Skin epidermis (tissue), 12 donors: ENCODE results near the gene PPIP5K1.
"Not testable (repeated sequence)": the region's sequence is repeated elsewhere in the genome, so short reads cannot be mapped to it uniquely, and the experiment has no call there.

Experiments used
- H3K27ac ChIP-seq, 21 experiments: fragments of 200-600 bp; sonication (generic) in 11 of 21; one replicate each; pipeline ENCODE4 v1.5.0; 2020; ENCODE audit warnings: mild to moderate bottlenecking in 3 of 21, inconsistent platforms in 2 of 21, moderate library complexity in 2 of 21
- H3K4me3 ChIP-seq, 7 experiments: fragments of 200-600 bp; sonication (generic) in 2 of 7; one replicate each; pipeline ENCODE4 v1.5.0; 2020; ENCODE audit warnings: inconsistent platforms in 2 of 7, mild to moderate bottlenecking in 2 of 7, moderate library complexity in 1 of 7

PPIP5K1 gene

GRCh38 chr15:43550527-43551363 lies 39.3 kb downstream of the PPIP5K1 start:
- Histone ChIP-seq H3K27ac (peak overlapping the region in 2 of 21 experiments; percentile 24 to 44), H3K4me3 (no peak overlapping the region)

DNA sequence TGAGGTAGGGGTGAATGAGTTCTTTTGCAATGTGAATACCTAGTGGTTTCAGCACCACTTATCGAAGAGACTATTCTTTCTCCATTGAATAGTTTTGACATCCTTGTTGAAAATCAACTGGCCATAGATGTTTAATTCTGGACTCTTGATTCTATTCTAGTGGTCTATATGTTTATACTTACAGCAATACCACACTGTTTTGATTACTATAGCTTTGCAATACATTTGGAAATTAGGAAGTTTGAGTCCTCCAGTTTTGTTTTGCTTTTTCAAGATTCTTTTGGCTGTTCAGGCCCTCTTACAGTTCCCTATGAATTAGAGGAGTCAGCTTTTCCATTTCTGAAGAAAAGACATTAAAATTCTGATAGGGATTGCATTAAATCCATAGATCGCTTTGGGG lies 42.5 kb downstream of the PPIP5K1 start:
- Histone ChIP-seq H3K4me3 (no peak overlapping the region), H3K27ac (no peak overlapping the region)

GRCh38 chr15:43545426-43545825 lies 44.6 kb downstream of the PPIP5K1 start:
- Histone ChIP-seq H3K4me3 (no peak overlapping the region), H3K27ac (no peak overlapping the region)

- Histone ChIP-seq H3K27ac (no peak overlapping the region), H3K4me3 (no peak overlapping the region)
Observed at GRCh38 chr15:43544266-43544665, 45.7 kb downstream of the PPIP5K1 start.

DNA sequence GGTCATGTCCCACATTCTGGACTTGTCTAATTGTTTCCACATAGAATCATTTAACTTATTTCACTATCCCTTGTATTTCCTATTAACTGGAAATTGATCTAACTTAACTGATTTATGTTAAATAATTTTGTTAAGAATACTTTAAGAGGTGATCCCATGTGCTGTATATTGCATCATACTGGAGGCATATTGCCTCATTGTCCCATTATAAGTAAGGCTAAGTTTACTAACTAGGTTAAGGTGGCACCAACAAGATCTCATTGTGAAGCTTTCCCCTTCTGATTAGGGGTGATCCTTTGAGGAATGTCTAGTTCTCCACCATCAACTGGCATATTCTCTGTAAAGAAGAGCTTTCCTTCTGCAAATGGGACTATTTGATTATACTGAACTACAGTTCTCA lies 48.2 kb downstream of the PPIP5K1 start:
- no peak overlapping the region for H3K27ac ChIP-seq

DNA sequence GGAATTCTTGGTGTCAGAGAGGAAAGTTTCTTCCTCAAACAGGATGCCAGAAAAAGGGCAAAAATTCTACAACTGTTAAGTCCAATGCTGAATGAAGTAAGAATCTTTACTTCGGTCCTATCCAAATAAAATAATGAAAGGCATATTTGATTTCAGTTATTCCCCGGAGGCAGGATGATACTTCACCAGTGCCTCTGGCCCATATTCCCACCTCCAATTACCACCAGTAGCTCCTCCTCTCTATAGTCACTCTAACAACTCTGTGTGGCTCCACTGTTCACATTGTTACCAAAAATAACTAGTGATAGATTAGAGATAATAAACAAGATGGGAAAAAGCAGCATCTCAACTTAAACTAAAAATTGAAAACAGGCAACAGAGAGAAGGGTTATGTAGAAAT lies 51.9 kb downstream of the PPIP5K1 start:
- Histone ChIP-seq H3K4me3 (no peak overlapping the region), H3K27ac (no peak overlapping the region)

More for the DNA sequence above, 48.2 kb downstream of the PPIP5K1 start:
- no peak overlapping the region for H3K4me3 ChIP-seq

DNA sequence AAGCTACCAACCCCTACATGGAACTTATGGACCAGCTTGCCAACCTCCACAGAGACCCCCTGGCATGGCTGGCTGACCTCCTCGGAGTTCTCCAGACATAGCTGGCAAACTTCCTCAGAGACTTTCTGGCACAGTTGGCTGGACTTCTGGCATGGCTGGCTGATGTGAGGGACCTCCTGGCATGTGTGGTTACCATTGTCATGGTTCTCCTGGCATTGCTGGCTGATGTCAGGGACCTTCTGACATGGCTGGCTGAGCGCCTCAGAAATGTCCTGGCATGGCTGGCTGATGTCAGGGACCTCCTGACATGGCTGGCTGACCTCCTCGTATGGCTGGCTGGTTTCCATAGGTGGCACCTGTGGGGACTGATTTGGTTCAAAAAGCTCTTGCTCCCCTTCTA lies 55.1 kb downstream of the PPIP5K1 start:
- Histone ChIP-seq H3K4me3 (no peak overlapping the region), H3K27ac (no peak overlapping the region)

DNA sequence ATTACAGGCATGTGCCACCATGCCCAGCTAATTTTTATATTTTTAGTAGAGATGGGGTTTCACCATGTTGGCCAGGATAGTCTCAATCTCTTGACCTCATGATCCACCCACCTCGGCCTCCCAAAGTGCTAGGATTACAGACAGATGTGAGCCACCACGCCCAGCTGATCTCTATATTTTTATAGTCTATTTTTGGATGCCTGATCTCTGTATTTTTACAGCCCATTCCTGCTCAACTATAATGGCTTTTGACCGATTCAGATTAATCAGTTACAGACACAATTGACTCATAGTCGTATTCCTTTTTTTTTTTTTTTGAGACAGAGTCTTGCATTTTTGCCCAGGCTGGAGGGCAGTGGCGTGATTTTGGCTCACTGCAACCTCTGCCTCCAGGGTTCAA lies 57.2 kb downstream of the PPIP5K1 start:
- H3K27ac ChIP-seq, H3K4me3 ChIP-seq: not testable (repeated sequence)

DNA sequence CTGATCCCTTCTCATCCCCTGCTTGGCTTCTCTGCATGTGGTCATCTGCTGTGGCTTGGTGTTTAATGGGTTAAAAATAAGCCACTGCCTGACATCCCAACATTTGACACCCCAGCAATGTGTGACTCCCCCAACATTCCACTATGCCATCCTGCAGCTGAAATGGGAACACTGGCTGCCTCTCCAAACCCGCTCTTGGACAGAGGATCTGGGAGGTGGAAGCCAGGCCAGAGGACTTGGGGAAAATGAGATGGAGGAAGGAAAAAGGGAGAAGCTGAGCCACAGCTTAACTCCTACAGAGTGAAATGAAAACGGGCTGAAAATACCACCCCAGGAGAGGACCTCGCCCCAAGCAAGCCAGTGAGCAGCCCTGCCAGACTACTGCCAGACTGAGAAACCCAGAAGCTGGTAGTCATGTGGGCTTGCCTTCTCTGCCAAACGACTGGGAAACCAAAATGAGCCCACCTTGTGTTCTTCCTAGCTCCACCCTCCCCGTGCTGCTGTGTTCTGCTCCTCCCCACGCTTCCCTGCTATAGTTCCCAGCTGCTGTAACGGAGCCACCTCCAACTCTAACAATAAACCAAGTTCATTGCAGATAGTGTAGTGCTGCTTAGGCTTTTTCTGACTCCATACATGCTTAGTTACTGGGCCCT lies 58.9 kb downstream of the PPIP5K1 start:
- H3K4me3 ChIP-seq: no peak overlapping the region
- H3K27ac ChIP-seq: peak overlapping the region in 3 of 21 experiments; percentile 23 to 47 (median 44)

- Histone ChIP-seq H3K4me3 (no peak overlapping the region), H3K27ac (no peak overlapping the region)
Observed at GRCh38 chr15:43529587-43530345, 60.2 kb downstream of the PPIP5K1 start.

DNA sequence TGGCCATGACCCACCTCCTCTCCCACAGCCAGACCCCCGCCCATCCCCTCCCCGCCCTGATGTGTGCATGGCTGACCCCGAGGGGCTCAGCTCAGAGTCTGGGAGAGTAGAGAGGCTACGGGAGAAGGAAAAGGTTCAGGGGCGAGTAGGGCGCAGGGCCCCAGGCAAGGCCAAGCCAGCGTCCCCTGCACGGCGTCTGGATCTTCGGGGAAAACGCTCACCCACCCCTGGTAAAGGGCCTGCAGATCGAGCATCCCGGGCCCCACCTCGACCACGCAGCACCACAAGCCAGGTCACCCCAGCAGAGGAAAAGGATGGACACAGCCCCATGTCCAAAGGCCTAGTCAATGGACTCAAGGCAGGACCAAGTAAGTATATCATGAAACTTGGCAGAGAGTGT lies 60.9 kb downstream of the PPIP5K1 start:
- no peak overlapping the region for H3K4me3 ChIP-seq
- H3K27ac ChIP-seq: no peak overlapping the region

GRCh38 chr15:43528542-43529007 lies 61.4 kb downstream of the PPIP5K1 start:
- Histone ChIP-seq H3K27ac (no peak overlapping the region), H3K4me3 (no peak overlapping the region)

DNA sequence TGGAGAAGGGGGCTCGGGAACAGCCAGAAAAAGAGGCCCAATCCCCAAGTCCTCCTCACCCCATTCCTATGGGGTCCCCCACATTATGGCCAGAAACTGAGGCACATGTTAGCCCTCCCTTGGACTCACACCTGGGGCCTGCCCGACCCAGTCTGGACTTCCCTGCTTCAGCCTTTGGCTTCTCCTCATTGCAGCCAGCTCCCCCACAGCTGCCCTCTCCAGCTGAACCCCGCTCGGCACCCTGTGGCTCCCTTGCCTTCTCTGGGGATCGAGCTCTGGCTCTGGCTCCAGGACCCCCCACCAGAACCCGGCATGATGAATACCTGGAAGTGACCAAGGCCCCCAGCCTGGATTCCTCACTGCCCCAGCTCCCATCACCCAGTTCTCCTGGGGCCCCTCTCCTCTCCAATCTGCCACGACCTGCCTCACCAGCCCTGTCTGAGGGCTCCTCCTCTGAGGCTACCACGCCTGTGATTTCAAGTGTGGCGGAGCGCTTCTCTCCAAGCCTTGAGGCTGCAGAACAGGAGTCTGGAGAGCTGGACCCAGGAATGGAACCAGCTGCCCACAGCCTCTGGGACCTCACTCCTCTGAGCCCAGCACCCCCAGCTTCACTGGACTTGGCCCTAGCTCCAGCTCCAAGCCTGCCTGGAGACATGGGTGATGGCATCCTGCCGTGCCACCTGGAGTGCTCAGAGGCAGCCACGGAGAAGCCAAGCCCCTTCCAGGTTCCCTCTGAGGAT lies 62.0 kb downstream of the PPIP5K1 start:
- Histone ChIP-seq H3K4me3 (no peak overlapping the region), H3K27ac (no peak overlapping the region)

DNA sequence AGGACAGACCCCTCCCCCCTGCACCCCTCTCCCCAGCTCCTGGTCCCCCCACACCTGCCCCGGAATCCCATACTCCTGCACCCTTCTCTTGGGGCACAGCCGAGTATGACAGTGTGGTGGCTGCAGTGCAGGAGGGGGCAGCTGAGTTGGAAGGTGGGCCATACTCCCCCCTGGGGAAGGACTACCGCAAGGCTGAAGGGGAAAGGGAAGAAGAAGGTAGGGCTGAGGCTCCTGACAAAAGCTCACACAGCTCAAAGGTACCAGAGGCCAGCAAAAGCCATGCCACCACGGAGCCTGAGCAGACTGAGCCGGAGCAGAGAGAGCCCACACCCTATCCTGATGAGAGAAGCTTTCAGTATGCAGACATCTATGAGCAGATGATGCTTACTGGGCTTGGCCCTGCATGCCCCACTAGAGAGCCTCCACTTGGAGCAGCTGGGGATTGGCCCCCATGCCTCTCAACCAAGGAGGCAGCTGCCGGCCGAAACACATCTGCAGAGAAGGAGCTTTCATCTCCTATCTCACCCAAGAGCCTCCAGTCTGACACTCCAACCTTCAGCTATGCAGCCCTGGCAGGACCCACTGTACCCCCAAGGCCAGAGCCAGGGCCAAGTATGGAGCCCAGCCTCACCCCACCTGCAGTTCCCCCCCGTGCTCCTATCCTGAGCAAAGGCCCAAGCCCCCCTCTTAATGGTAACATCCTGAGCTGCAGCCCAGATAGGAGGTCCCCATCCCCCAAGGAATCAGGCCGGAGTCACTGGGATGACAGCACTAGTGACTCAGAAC lies 62.8 kb downstream of the PPIP5K1 start:
- H3K27ac ChIP-seq: no peak overlapping the region

DNA sequence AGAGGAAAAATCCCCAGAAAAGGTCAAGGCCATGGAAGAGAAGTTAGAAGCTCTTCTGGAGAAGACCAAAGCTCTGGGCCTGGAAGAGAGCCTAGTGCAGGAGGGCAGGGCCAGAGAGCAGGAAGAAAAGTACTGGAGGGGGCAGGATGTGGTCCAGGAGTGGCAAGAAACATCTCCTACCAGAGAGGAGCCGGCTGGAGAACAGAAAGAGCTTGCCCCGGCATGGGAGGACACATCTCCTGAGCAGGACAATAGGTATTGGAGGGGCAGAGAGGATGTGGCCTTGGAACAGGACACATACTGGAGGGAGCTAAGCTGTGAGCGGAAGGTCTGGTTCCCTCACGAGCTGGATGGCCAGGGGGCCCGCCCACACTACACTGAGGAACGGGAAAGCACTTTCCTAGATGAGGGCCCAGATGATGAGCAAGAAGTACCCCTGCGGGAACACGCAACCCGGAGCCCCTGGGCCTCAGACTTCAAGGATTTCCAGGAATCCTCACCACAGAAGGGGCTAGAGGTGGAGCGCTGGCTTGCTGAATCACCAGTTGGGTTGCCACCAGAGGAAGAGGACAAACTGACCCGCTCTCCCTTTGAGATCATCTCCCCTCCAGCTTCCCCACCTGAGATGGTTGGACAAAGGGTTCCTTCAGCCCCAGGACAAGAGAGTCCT lies 63.6 kb downstream of the PPIP5K1 start:
- Histone ChIP-seq H3K4me3 (no peak overlapping the region), H3K27ac (no peak overlapping the region)

More for the DNA sequence above, 62.8 kb downstream of the PPIP5K1 start:
- no peak overlapping the region for H3K4me3 ChIP-seq

DNA sequence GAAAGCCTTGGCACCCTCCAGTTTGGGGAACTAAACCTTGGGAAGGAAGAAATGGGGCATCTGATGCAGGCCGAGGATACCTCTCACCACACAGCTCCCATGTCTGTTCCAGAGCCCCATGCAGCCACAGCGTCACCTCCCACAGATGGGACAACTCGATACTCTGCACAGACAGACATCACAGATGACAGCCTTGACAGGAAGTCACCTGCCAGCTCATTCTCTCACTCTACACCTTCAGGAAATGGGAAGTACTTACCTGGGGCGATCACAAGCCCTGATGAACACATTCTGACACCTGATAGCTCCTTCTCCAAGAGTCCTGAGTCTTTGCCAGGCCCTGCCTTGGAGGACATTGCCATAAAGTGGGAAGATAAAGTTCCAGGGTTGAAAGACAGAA lies 64.9 kb downstream of the PPIP5K1 start:
- Histone ChIP-seq H3K4me3 (no peak overlapping the region), H3K27ac (no peak overlapping the region)

DNA sequence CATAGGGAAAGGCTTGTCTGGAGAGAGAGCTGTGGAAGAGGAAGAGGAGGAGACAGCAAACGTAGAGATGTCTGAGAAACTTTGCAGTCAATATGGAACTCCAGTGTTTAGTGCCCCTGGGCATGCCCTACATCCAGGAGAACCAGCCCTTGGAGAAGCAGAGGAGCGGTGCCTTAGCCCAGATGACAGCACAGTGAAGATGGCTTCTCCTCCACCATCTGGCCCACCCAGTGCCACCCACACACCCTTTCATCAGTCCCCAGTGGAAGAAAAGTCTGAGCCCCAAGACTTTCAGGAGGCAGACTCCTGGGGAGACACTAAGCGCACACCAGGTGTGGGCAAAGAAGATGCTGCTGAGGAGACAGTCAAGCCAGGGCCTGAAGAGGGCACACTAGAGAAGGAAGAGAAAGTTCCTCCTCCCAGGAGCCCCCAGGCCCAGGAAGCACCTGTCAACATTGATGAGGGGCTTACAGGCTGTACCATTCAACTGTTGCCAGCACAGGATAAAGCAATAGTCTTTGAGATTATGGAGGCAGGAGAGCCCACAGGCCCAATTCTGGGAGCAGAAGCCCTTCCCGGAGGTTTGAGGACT lies 65.7 kb downstream of the PPIP5K1 start:
- H3K27ac ChIP-seq: no peak overlapping the region
- H3K4me3 ChIP-seq: no peak overlapping the region

GRCh38 chr15:43523646-43524045 lies 66.4 kb downstream of the PPIP5K1 start:
- Histone ChIP-seq H3K27ac (no peak overlapping the region), H3K4me3 (no peak overlapping the region)
